H9 (cell line): ENCODE results near the gene TBL1Y. TPM values are rescaled to one million over a fixed set of nuclear protein-coding genes. Genes with fewer than 3 reads are reported as not detected.

ENCODE experiments used
- DNase-seq: peaks from one replicate; pipeline ENCODE4 v3.0.0-alpha.2; 2017
- H2AFZ ChIP-seq: one replicate; pipeline ENCODE4 v1.6.1; 2013; ENCODE audit warnings: mild to moderate bottlenecking, low read length, control low read depth, moderate library complexity
- H2AK5ac ChIP-seq: 2 replicates; pipeline ENCODE4 v1.6.1; 2013; ENCODE audit warnings: low read length, control low read depth, mixed read lengths; ENCODE audit not compliant: insufficient read length
- H2BK120ac ChIP-seq: one replicate; pipeline ENCODE4 v1.6.1; 2013; ENCODE audit warnings: low read depth, mild to moderate bottlenecking, low read length, control low read depth, inconsistent platforms; ENCODE audit not compliant: poor library complexity, severe bottlenecking
- H2BK12ac ChIP-seq: 2 replicates; pipeline ENCODE4 v1.6.1; 2013; ENCODE audit warnings: low read length, control low read depth, mixed read lengths, low read depth; ENCODE audit not compliant: insufficient read length
- H2BK15ac ChIP-seq: 2 replicates; pipeline ENCODE4 v1.6.1; 2013; ENCODE audit warnings: low read depth, low read length, control low read depth
- H2BK20ac ChIP-seq: one replicate; pipeline ENCODE4 v1.6.1; 2013; ENCODE audit warnings: low read depth, mild to moderate bottlenecking, low read length, control low read depth, inconsistent platforms; ENCODE audit not compliant: poor library complexity, severe bottlenecking
- H2BK5ac ChIP-seq: 2 replicates; pipeline ENCODE4 v1.6.1; 2013; ENCODE audit warnings: low read length, control low read depth, mixed read lengths; ENCODE audit not compliant: insufficient read length
- H3K14ac ChIP-seq: 2 replicates; pipeline ENCODE4 v1.6.1; 2013; ENCODE audit warnings: low read length, control low read depth; ENCODE audit not compliant: insufficient read depth
- H3K18ac ChIP-seq: 2 replicates; pipeline ENCODE4 v1.6.1; 2013; ENCODE audit warnings: low read depth, mild to moderate bottlenecking, mixed read lengths, low read length, control low read depth; ENCODE audit not compliant: insufficient read length
- H3K23ac ChIP-seq: 2 replicates; pipeline ENCODE4 v1.6.1; 2013; ENCODE audit warnings: low read length, control low read depth, mixed read lengths, low read depth; ENCODE audit not compliant: insufficient read length
- H3K23me2 ChIP-seq: 2 replicates; pipeline ENCODE4 v1.6.1; 2013; ENCODE audit warnings: low read depth, mild to moderate bottlenecking, mixed read lengths, low read length, control low read depth; ENCODE audit not compliant: insufficient read length, poor library complexity, severe bottlenecking
- H3K27ac ChIP-seq: 2 replicates; pipeline ENCODE4 v1.5.1; 2013; ENCODE audit warnings: low read length, control low read depth, mixed read lengths, low read depth; ENCODE audit not compliant: insufficient read length
- H3K27me3 ChIP-seq: 2 replicates; pipeline ENCODE4 v1.6.1; 2013; ENCODE audit warnings: low read length, control low read depth, inconsistent platforms; ENCODE audit not compliant: insufficient read depth
- H3K4ac ChIP-seq: 2 replicates; pipeline ENCODE4 v1.6.1; 2013; ENCODE audit warnings: low read depth, mild to moderate bottlenecking, control low read depth, inconsistent platforms, low read length, moderate library complexity
- H3K4me1 ChIP-seq: 2 replicates; pipeline ENCODE4 v1.6.1; 2013; ENCODE audit warnings: low read length, control low read depth, inconsistent platforms; ENCODE audit not compliant: insufficient read depth
- H3K4me2 ChIP-seq: 2 replicates; pipeline ENCODE4 v1.6.1; 2013; ENCODE audit warnings: low read length, control low read depth, mixed read lengths; ENCODE audit not compliant: insufficient read length, insufficient read depth
- H3K56ac ChIP-seq: 2 replicates; pipeline ENCODE4 v1.6.1; 2013; ENCODE audit warnings: low read depth, mild to moderate bottlenecking, mixed read lengths, low read length, control low read depth; ENCODE audit not compliant: insufficient read length
- H3K79me1 ChIP-seq: 2 replicates; pipeline ENCODE4 v1.6.1; 2013; ENCODE audit warnings: low read depth, mild to moderate bottlenecking, moderate library complexity, low read length, control low read depth, inconsistent platforms; ENCODE audit not compliant: insufficient read depth, poor library complexity, severe bottlenecking
- H3K79me2 ChIP-seq: 2 replicates; pipeline ENCODE4 v1.6.1; 2013; ENCODE audit warnings: low read length, control low read depth, inconsistent platforms; ENCODE audit not compliant: insufficient read depth
- H3K9ac ChIP-seq: 2 replicates; pipeline ENCODE4 v1.6.1; 2013; ENCODE audit warnings: low read length, control low read depth, mixed read lengths; ENCODE audit not compliant: insufficient read length; ENCODE audit errors: extremely low read depth
- H3K9me3 ChIP-seq: one replicate; pipeline ENCODE4 v1.6.1; 2013; ENCODE audit warnings: low read depth, low read length, inconsistent platforms; ENCODE audit not compliant: control insufficient read depth
- H3T11ph ChIP-seq: one replicate; pipeline ENCODE4 v1.6.1; 2013; ENCODE audit warnings: mild to moderate bottlenecking, low read length, control low read depth, inconsistent platforms
- H4K20me1 ChIP-seq: one replicate; pipeline ENCODE4 v1.6.1; 2013; ENCODE audit not compliant: control insufficient read depth, insufficient read length, insufficient read depth
- H4K5ac ChIP-seq: 2 replicates; pipeline ENCODE4 v1.6.1; 2013; ENCODE audit warnings: low read depth, mild to moderate bottlenecking, mixed read lengths, low read length, control low read depth; ENCODE audit not compliant: insufficient read length
- H4K8ac ChIP-seq: replicated peaks from 2 replicates; pipeline ENCODE4 v1.6.1; 2013; ENCODE audit warnings: low read length, control low read depth, mixed read lengths, low read depth; ENCODE audit not compliant: insufficient read length
- H4K91ac ChIP-seq: 2 replicates; pipeline ENCODE4 v1.6.1; 2013; ENCODE audit warnings: low read depth, mild to moderate bottlenecking, moderate library complexity, mixed read lengths, low read length, control low read depth; ENCODE audit not compliant: insufficient read length
- H3K27ac Mint-ChIP-seq, 3 experiments: 2 replicates in 2 of 3; 3 replicates in 1 of 3; pipeline ENCODE4 v1.8.0; 2020 to 2021; ENCODE audit warnings: mixed read lengths in 3 of 3, mild to moderate bottlenecking in 1 of 3, moderate library complexity in 1 of 3
- H3K27me3 Mint-ChIP-seq: 2 replicates; pipeline ENCODE4 v1.8.0; 2021; ENCODE audit warnings: low read depth, mild to moderate bottlenecking, moderate library complexity, mixed read lengths
- H3K36me3 Mint-ChIP-seq, 3 experiments: 2 replicates in 2 of 3; 3 replicates in 1 of 3; pipeline ENCODE4 v1.8.0; 2020 to 2021; ENCODE audit warnings: low read depth in 3 of 3, mixed read lengths in 3 of 3; ENCODE audit not compliant: insufficient read depth in 1 of 3
- H3K4me1 Mint-ChIP-seq, 2 experiments: 2 replicates each; pipeline ENCODE4 v1.8.0; 2020; ENCODE audit warnings: mixed read lengths in 2 of 2
- H3K4me3 Mint-ChIP-seq, 2 experiments: 2 replicates in 1 of 2; 3 replicates in 1 of 2; pipeline ENCODE4 v1.8.0; 2020 to 2021; ENCODE audit warnings: mild to moderate bottlenecking in 2 of 2, mixed read lengths in 2 of 2, moderate library complexity in 1 of 2
- H3K9me3 Mint-ChIP-seq, 2 experiments: 2 replicates in 1 of 2; 3 replicates in 1 of 2; pipeline ENCODE4 v1.8.0; 2020; ENCODE audit warnings: mild to moderate bottlenecking in 2 of 2, mixed read lengths in 2 of 2, moderate library complexity in 1 of 2
- WGBS: extraction: QIAGEN DNeasy Blood & Tissue Kit; methylation state at CpG from one replicate; pipeline ENCODE4 v1.1.7; 2013; ENCODE audit warnings: missing lambda C conversion rate, low lambda C conversion rate, mixed read lengths; ENCODE audit not compliant: insufficient read length; ENCODE audit errors: extremely low coverage; 5-methylcytosine and 5-hydroxymethylcytosine counted together
- total RNA-seq: library from RNA; stranded (reverse); gene quantifications from 2 replicates; pipeline ENCODE4 v1.2.1, GENCODE V29; 2021
- TF ChIP-seq, protein P1 (sequence below): fragments of 200-600 bp; sonication (generic); conservative IDR thresholded peaks from 3 replicates; pipeline ENCODE4 v1.8.0; 2021; ENCODE audit warnings: antibody characterized with exemption, mild to moderate bottlenecking

The TBL1Y gene
- total RNA-seq, 1 experiment from 2014 or later: not detected

DNA sequence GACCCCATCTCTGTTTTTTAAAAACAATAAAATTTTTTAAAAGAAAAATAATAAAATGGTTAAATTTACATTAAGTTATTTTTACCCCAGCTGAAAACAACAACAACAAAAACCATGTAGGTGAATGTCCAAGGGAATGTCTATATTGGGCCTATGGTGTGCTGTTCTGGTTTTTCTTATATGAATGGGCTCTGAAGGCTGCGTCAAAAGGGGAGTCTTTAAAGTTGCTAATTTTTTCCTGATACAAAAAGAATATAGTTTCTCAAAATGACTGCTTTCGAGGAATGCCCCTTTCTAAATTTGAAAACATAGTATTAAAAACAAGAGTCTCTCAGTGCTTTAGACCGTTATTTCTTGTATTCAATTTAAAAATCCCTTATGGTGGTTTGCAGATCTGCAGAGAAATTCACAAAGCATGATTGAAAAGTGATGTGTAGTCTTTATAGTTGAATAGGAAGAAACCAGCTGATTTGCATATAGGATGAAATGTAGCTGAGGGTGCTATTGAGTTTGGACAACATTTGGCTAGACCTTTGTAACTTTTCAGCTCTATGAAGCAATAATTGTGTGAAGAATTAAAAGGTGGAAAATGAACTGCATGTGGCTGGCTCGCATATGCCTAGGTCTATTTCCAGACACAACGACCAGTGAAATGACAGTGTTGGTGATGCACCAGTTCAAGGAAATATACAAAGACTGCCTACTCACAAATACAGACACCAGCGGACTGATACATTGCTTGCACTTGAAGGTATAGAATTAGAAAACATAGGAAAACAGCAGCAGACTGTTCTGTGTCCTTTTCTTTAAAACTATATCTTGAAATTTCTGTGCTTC lies 107.0 kb downstream of the TBL1Y start:
- Histone ChIP-seq H2BK20ac (no peak overlapping the region), H3K4me1 (no peaks in the 10 kb centered on the region), H4K8ac (no peak overlapping the region), H2BK15ac (no peak overlapping the region), H3K4ac (no peak overlapping the region), H3K9me3 (no peaks in the 10 kb centered on the region), H4K20me1 (no peaks in the 10 kb centered on the region), H2BK120ac (no peak overlapping the region), H3K9ac (no peak overlapping the region), H3K79me1 (no peaks in the 10 kb centered on the region), H3K4me2 (no peak overlapping the region), H4K91ac (no peak overlapping the region), H3K23me2 (no peaks in the 10 kb centered on the region), H3K14ac (no peak overlapping the region), H2AK5ac (no peak overlapping the region), H3K27me3 (no peaks in the 10 kb centered on the region), H3K79me2 (no peaks in the 10 kb centered on the region), H4K5ac (no peak overlapping the region), H3T11ph (no peak overlapping the region), H2BK12ac (no peak overlapping the region), H3K27ac (no peak overlapping the region), H2AFZ (no peak overlapping the region), H3K56ac (no peak overlapping the region), H2BK5ac (no peak overlapping the region), H3K18ac (no peak overlapping the region), H3K23ac (no peak overlapping the region)
- no peaks in the 10 kb centered on the region for H3K9me3 Mint-ChIP-seq
- TF ChIP-seq, protein P1, sequence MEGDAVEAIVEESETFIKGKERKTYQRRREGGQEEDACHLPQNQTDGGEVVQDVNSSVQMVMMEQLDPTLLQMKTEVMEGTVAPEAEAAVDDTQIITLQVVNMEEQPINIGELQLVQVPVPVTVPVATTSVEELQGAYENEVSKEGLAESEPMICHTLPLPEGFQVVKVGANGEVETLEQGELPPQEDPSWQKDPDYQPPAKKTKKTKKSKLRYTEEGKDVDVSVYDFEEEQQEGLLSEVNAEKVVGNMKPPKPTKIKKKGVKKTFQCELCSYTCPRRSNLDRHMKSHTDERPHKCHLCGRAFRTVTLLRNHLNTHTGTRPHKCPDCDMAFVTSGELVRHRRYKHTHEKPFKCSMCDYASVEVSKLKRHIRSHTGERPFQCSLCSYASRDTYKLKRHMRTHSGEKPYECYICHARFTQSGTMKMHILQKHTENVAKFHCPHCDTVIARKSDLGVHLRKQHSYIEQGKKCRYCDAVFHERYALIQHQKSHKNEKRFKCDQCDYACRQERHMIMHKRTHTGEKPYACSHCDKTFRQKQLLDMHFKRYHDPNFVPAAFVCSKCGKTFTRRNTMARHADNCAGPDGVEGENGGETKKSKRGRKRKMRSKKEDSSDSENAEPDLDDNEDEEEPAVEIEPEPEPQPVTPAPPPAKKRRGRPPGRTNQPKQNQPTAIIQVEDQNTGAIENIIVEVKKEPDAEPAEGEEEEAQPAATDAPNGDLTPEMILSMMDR: no peak
- no peaks in the 10 kb centered on the region for H3K27me3 Mint-ChIP-seq
- no peak overlapping the region for H3K27ac Mint-ChIP-seq
- DNase-seq: no peak
- H3K4me3 Mint-ChIP-seq: no peak overlapping the region
- H3K36me3 Mint-ChIP-seq: no peaks in the 10 kb centered on the region
- H3K4me1 Mint-ChIP-seq: no peaks in the 10 kb centered on the region
- no CpG with 5 or more reads among the region's 6 CpGs for WGBS
